GM18502 (cell line): Measurements from ENCODE around the gene IDUA.
"Not testable (repeated sequence)": the region's sequence is repeated elsewhere in the genome, so short reads cannot be mapped to it uniquely, and the experiment has no call there.

Experiments
- ATAC-seq: cut with Tn5 transposase; IDR thresholded peaks from one replicate; pipeline ENCODE4 v1.9.1; 2021; ENCODE audit warnings: mild to moderate bottlenecking; ENCODE audit not compliant: unreplicated experiment, poor library complexity

Gene IDUA

DNA sequence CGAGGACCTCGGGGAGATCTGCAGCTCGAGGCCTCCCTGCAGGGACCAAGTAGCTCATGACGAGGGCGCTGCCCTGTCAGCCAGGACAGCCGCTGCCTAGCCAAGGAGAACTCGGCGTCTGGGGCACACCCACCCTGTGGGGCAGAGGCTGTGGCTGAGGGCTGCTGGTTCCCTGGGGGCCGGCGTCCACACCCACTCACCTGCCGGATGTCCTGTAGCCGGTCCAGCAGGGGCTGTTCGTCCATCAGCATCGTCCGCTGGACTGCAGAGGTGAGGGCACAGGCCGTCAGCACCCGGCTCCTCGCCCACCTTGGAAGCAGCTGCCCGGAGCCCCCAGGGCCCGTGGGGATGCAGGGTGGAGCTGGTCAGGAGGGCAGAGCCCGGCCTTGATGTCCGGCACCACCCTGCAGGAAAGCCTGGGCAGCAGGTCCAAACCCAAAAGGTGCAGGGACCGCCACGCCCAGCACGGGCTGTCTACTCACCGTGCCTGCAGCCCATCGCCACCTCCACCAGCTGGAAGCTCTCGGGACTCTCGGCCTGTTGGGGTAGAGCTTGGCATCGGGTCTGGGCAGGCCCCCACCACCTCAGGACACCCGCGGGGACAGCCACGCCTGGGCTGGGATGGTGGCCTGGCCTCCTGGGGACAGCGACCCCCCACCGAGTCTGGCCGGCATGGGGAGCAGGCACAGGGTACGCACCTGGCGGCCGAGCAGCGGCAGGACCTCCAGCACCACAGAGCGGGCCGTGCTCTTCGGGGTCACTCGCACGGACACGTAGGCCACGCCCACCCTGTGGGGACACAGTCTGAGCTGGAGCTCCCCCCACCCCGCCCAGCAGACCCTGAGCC, 20.4 kb upstream of the IDUA start:
- no peak for ATAC-seq

DNA sequence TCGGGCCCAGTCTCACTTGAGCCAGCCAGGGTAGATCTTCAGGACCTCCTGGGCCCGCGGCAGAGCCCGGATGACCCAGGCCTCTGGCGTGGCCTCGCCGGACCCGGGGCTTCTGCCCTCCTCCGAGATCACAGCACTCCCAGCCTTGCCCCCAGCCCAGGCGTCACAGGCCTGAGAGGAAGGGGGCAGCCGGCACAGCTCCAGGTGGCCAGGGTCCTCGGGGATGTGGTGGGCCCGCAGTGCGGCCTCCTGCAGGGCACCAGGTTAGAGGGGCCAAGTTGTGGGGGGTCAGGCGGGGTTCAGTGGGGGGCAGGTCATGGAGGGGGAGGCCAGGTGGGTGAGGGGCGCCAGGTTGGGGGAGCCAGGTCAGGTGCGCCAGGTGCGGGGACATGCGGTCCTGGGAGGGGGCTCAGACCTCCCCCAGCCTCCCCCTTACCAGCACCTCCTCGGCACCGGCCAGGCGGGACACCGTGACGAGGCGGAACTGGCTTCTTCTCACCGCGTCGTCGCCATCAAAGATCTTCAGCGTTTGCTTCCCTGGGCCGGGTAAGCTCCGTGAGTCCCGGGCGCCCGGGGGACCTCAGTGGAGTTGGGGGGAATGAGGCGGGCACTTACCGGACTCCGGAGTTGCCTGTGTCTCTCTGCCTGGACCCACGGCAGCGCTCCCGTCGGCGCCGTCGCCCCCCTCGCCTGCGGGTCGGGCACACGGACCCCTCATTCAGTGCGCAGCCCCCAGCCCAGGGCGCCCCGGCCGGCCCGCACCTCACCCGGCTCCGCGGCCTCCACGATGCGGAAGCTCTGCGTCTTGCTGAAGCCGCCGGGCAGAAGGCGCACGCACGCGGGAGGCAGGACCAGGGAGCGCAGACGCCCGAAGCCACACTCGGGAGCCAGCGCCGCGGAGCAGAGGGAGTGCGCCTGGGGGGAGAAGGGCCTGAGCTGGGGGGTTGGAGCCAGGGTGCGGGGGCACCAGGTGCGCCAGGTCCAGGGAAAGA, 19.4 kb upstream of the IDUA start:
- ATAC-seq: no peak

- ATAC-seq: no peak
These were observed 18.6 kb upstream of the IDUA start for GRCh38 chr4:968221-968620.

DNA sequence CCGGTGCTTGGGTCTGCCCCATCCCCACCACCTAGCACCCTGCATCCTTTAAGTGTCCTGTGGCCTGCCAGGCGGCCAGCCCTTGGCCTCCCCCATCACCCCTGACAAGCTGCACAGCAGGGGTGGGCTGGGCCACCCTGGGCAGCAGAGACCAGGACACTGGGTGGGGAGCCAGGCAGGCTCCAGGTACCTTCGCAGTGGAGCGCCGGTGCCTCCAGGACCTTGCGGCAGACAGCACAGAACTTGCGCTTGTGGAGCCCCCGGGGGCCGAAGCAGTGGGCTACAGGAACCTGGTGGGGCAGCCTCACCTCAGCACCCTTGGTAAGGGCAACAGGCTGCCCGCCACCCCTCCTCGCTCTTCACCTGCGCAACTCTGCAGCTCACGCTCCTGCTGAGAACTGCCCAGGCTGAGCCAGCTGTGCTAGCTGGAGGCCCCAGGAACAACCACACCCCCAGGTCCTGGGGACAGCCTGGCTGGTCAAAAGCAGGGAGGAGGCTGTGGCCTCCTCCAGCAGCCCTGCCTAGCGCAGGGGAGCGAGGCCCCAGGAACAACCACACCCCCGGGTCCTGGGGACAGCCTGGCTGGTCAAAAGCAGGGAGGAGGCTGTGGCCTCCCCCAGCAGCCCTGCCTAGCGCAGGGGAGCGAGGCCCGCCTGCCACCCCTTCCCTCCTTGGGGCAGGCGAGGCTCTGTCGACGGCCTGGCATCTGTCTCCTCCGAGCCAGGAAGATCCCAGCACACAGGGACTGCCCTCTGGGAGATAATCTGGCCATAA, 18.0 kb upstream of the IDUA start:
- ATAC-seq: no peak

DNA sequence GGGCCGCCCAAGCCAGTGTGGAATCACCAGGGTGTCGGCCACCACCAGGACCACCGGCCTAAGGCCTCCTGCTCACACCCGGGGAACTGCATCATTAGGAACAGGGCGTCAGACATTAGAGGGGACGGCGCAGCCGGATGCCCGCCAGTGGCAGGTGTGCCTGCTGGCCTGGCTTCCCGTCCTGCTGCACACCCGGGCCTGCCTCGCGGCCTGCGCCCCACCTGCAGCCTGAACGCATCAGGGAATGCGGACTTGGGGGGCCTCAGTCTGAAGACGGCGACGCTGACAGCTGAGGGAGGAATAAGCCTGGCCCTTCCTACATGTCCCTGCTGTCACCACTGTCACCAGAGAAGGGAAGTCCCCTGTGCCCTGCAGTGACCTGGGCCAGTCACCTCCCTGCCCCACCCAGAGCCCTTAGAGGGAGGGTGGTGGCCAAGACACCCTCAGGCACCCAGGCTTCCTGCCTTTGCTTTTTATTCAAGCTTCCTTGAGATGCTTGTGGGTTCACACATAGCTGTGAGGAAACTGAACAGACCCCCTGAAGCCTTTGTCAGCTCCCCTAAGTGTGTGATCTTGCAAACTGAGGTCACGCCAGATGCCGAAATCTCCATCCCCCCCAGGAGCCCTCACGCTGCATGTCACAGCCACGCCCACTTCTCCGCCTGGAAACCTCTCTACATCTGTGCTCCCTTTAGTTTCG, 16.6 kb upstream of the IDUA start:
- no peak for ATAC-seq

- ATAC-seq: no peak
These were observed 15.9 kb upstream of the IDUA start for GRCh38 chr4:970854-971520.

DNA sequence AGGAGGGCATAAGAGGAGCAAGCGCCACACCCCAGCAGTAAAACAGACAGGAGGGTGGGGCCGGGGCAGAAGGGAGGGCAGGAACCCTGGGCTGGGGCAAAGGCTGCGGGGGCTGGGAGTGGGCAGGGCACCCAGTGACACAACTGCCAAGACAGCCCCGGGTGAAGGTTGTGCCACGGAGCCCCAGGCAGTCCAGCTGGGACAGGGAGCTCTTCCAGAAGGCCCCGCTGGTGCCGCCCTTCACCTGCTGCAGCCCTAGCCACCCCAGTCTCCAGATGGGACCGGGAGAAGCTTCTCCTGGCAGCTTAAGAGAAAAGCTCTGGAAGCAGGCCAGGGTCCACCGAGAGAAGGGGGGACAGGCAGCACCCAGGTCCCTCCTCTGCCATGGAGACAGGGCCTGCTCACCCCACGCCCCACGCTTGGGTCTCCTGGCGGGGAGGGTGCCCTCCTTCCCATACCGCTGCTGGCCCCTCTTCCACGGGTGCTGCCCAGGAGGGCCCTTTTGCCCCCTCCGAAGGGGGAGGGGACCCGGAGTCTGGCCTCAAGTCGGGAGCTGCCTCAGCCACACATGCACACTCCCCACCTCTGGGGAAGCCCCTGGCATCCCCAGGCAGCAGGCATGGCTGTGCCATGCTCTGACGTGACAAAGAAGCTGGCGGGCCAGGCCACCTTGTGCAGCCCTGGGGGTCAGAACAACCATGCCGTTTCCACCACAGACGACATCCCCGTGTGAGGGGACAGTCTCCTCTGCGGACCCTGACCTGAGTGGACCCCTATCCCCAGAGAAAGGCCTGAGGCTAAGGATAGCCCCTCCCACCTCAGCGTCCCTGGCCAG, 15.0 kb upstream of the IDUA start:
- no peak for ATAC-seq

DNA sequence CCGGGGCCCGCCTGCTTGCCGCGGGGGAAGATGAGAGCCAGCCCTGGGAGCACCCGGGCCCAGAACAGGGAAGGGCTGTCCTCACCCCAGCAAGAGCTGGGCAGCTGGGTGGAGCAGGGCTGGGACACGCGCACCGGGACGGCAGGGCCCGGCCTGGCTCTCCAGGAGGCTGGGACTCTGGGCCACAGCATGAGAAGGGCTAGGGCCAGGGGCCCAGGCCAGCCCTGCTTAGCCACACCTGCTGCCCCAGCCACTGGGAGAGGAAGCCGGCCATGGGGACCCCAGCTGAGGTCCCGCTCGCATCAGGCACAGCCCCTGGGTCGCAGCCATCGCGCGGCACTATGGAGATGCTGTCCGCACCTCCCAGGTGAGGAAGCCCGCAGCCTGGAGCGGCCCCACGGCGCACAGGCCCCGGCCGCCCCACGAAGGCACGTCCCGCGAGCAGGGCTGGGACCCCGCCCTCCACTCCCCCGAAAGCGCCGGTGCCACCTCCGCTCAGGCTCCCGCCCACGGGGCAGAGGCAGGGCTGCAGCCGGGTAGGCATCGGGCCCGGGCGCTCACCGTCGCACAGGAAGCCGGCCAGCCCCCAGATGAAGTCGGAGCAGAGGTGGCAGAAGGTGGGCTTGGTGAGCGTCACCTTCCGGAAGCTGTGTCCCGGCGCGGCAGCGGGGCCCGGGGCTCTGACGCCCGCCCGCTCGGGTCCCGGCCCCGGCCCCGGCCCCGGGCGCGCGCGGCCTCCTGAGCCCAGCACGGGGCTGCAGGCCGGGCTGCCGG, 14.0 kb upstream of the IDUA start:
- ATAC-seq: peak; percentile 50

DNA sequence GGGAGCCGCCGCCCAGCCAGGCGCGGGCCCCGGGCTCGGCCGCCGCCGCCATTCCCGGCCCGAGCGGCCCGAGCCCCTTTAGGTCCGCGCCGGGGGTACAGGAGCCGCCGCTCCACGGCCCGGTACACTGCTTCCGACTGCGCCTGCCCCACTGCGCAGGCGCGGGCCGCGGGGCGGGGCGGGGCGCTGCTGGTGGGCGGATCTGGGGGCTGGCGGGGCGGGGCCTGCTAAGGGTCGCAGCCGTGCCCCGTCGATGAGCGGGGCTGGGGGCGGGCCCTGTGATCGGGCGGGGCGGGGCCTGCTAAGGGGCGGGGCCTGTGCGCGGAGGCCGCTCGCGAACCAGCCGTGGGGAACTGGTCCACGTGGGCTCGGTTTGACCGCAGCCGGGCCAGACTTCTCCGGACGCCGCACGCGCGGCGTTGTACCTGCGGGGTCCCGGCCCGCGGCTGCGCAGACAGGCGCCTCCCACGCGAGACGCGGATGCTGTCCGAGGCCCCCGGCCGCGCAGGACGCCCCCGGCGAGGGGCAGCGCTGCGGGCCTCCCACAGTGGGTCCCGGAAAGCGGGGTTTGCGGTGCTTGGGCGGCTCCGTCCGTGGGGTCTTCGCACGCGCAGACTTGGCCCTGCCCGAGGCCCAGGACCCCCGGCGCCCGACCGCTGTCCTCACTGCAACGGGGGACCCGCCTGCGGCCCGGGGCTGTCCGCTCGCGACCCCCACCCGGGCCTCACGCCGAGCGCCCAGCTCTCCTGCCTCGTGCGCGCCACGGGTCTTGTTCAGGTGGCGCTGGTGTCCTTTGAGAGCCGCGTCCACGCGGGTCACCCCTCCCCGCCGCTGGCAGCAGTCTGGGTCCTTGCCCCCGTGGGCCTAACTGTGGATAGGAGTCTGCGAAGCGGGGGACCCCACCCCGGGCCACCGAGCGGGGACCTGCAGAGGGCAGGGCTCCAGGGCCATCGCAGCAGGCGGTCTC, 13.1 kb upstream of the IDUA start, which contains the start of gene DGKQ:
Gene DGKQ, minus strand, starts transcription at position 139 of the 967 bp plus-strand sequence. Its CDS starts 87 bp downstream, at position 52.
- ATAC-seq: peak; percentile 72

- no peak for ATAC-seq
These were observed 12.2 kb upstream of the IDUA start for GRCh38 chr4:974668-975067.

GRCh38 chr4:976016-976415, 10.8 kb upstream of the IDUA start:
- ATAC-seq: not testable (repeated sequence)

DNA sequence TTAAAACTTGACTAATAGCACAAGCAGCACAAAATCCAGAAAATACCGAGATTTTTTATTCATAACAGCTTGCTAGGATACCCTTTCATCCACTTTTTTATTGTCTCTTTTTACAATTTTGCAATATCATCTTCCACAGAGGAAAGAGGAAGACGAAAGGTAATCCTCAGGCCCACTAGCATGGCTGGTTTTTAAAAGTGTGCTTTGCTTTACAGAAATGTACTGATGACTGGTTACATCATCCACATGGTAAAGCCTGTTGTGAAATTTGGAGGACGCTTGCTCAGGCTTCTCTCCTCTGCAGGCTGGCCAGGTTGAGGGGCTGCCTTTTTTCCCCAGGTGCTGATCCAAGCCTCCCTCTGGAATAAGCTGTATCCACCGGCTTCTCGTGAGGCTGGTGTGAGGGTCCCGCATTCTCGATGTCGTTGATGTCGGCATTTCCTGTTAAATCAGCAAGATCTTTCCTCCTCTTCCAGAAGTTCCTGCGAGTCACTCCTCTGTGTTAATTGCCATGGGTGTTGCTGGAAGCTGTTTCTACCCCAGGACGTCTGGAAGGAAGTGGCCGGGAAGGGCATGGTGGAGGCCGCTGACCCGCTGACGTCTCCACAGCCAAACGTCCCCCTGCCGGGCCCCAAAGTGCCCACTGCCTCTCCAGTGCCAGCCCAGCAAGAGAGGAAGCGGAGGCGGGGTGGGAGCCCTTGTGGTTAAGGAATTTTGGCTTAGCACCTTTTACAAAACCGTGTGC, 7.7 kb upstream of the IDUA start:
- ATAC-seq: no peak

DNA sequence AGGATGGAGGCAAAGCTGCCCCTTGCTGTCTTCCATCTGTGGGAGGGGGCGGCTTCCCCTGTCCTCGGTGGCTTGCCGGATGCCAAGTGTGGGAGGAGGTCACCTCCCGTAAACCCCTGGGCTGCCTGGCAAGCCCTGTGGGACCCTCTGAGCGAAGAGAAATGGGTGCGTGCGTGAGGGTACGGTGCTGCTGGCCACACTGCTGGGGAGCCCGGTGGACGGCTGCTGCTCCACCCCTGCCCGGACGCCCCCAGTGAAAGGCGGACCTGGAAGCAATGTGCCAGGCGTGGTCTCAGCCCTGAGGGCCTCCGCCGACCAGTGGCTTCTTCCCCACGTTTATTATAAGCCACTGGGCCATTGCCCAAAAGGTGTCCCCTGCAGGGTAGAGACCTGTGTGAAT, 4.6 kb upstream of the IDUA start:
- ATAC-seq: no peak

DNA sequence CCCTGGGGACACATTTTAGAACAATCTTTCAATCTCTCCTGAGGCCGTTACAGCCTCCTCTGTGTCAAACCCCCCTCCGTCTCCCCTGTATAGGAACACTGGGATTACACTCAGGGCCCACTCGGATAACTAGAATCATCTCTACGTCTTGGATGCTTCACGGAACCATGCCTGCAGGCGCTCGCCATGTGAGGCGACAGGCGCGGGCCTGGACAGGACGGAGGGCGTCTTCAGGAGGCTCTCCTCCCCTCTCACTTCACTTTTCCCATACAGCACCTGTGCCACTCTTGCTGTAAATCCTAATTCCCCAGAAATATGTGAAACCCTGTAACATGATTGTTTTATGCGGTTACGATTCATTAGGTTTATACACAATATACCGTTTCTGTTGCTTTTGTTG, 4.0 kb upstream of the IDUA start:
- ATAC-seq: no peak

DNA sequence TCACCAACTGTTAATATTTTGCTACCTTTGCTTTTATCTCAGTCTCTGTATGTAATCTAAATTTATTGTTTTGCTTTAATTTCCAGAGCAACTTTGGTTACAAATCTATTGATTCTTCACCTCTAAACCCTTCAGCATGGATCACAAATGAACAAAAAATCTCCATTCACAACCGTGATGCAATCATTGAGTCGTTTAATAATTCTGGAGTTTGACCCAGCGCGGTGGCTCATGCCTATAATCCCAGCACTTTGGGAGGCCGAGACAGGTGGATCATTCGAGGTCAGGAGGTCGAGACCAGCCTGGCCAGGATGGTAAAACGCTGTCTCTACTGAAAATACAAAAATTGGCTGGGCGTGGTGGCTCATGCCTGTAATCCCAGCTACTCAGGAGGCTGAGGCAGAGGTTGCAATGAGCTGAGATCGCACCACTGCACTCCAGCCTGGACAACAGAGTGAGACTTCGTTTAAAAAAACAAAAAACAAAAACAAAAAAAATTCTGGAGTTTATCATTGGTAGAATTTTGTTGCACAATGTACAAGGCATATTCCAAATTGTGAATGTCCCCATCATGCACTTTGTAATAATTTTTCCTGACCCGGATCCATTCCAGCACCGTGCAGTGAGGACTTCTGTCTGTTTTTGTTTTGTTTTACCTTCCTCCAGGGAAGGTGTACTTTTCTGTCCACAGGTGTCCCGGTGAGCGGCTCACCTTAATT, 2.3 kb upstream of the IDUA start:
- no peak for ATAC-seq
